KMS-11 (cell line): ENCODE data around the gene LCE1A.

ENCODE experiments used
- H2AFZ ChIP-seq: fragments of 200-600 bp; sonication (generic); 2 replicates; pipeline ENCODE4 v1.6.1; 2016; ENCODE audit warnings: antibody characterized with exemption, mixed run types, low read depth
- H3K27ac ChIP-seq: fragments of 200-600 bp; sonication (generic); 2 replicates; pipeline ENCODE4 v1.6.1; 2016; ENCODE audit warnings: mild to moderate bottlenecking, mixed run types
- H3K27me3 ChIP-seq: fragments of 200-600 bp; sonication (generic); 2 replicates; pipeline ENCODE4 v1.6.1; 2017; ENCODE audit warnings: mild to moderate bottlenecking, low read depth, mixed run types, moderate library complexity; ENCODE audit not compliant: insufficient read depth
- H3K36me3 ChIP-seq: fragments of 200-600 bp; sonication (generic); 2 replicates; pipeline ENCODE4 v1.6.1; 2017; ENCODE audit warnings: mild to moderate bottlenecking, mixed run types; ENCODE audit not compliant: insufficient read depth
- H3K4me1 ChIP-seq: fragments of 200-600 bp; sonication (generic); 2 replicates; pipeline ENCODE4 v1.6.1; 2016; ENCODE audit warnings: mild to moderate bottlenecking, low read depth, mixed run types; ENCODE audit not compliant: poor library complexity, severe bottlenecking
- H3K4me2 ChIP-seq: fragments of 200-600 bp; sonication (generic); 2 replicates; pipeline ENCODE4 v1.7.0; 2016; ENCODE audit warnings: mild to moderate bottlenecking, mixed run types
- H3K4me3 ChIP-seq: fragments of 200-600 bp; sonication (generic); IDR thresholded peaks from 2 replicates; pipeline ENCODE4 v1.6.1; 2017; ENCODE audit warnings: low read depth, low read length, mixed read lengths; ENCODE audit not compliant: insufficient read depth
- H3K79me2 ChIP-seq: fragments of 200-600 bp; sonication (generic); 2 replicates; pipeline ENCODE4 v1.6.1; 2016; ENCODE audit warnings: low read depth, mixed run types; ENCODE audit not compliant: insufficient read depth
- H3K9ac ChIP-seq: fragments of 200-600 bp; sonication (generic); 2 replicates; pipeline ENCODE4 v1.6.1; 2016; ENCODE audit warnings: mild to moderate bottlenecking, mixed run types
- H4K20me1 ChIP-seq: fragments of 200-600 bp; sonication (generic); 2 replicates; pipeline ENCODE4 v1.6.1; 2016; ENCODE audit warnings: mild to moderate bottlenecking, mixed run types; ENCODE audit not compliant: insufficient read depth
- CTCF ChIP-seq: fragments of 200-600 bp; sonication (generic); conservative IDR thresholded peaks from 2 replicates; pipeline ENCODE4 v1.6.1; 2017; ENCODE audit warnings: low read depth, mild to moderate bottlenecking, antibody characterized with exemption, low read length, moderate library complexity, mixed read lengths

LCE1A gene

GRCh38 chr1:152873495-152873894, 46.2 kb downstream of the LCE1A start:
- Histone ChIP-seq H4K20me1 (no peaks in the 10 kb centered on the region), H3K4me2 (no peak overlapping the region)

GRCh38 chr1:152876827-152877226, 49.6 kb downstream of the LCE1A start:
- no peaks in the 10 kb centered on the region for H4K20me1 ChIP-seq

More at GRCh38 chr1:152873495-152873894, 46.2 kb downstream of the LCE1A start:
- no peak overlapping the region for H2AFZ ChIP-seq
- H3K4me1 ChIP-seq: no peaks in the 10 kb centered on the region
- no peak for TF ChIP-seq CTCF
- no peaks in the 10 kb centered on the region for H3K36me3 ChIP-seq
- H3K79me2 ChIP-seq: no peaks in the 10 kb centered on the region
- no peaks in the 10 kb centered on the region for H3K27me3 ChIP-seq
- no peak overlapping the region for H3K9ac ChIP-seq
- H3K27ac ChIP-seq: no peak overlapping the region
- H3K4me3 ChIP-seq: no peak overlapping the region

More at GRCh38 chr1:152876827-152877226, 49.6 kb downstream of the LCE1A start:
- peaks cover 4% of the 10 kb centered on the region for H3K4me1 ChIP-seq
- H3K4me3 ChIP-seq: no peak overlapping the region
- H3K4me2 ChIP-seq: no peak overlapping the region
- no peak for TF ChIP-seq CTCF
- H3K36me3 ChIP-seq: no peaks in the 10 kb centered on the region
- no peak overlapping the region for H3K9ac ChIP-seq
- H3K27ac ChIP-seq: no peak overlapping the region
- H3K79me2 ChIP-seq: no peaks in the 10 kb centered on the region
- H3K27me3 ChIP-seq: no peaks in the 10 kb centered on the region
- H2AFZ ChIP-seq: no peak overlapping the region
